Measurements from ENCODE around the gene SCARB1. TPM values are rescaled to one million over a fixed set of nuclear protein-coding genes. Genes with fewer than 3 reads are reported as not detected.
A peak's percentile ranks its signal among the peaks of the same experiment; 100 is the strongest.

SCARB1 gene
- total and polyA plus RNA-seq, 2 of the 13 experiments (the other 11 are each of a cell fraction or from before 2014, with no cell fraction given) = 63.4 to 160 TPM

DNA sequence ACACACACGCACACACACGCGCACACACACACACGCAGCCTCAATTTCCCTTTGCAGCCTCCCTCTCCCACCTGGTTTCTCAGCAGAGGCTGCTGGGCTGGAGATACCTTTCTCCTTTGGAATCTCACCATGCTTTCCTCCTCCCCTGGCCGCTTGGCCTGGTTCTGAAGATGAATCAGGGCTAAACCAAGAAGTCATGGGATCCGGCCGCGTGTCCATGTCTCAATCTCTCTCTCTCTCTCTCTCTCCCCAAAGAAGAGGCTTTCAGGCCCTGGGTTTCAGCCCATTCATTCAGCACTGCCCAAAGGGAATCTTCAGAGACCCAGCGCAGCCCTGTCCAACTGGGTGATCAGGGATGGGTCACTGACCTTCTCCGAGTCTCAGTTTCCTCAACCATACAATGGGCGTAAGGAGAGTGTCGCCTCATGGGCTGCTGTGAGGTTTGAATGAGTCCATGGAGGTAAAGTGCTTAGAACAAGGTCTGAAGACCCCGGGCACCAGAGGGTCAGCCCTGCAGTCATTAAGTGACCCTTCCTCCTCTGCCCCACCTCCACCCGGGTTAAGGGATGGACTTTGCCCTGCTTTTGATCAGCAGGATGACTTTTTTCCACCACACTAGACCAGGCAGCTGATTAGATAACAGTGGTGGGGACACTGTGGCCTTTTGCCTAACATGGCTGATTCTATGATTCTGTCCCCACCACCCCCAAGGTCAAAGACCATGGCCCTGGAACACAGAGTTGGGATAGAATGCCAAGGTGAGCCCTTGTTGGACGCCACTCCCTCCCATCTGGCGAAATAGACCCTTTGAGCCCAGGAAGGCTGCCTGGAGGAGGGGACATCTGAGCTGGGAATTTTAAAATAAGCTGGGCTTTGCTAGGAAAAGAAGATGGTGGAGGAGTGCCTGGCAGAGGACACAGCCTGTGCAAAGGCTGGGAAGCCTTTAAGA, 42.1 kb downstream of the SCARB1 start (continued):
- TF ChIP-seq CCDC6 (CRISPR knock-in tag; IDR thresholded peaks at IDR 0.05) (peak; percentile 63; the same call in 1 of the 2 replicates), MTF2 (CRISPR knock-in tag; IDR thresholded peaks at IDR 0.05; ENCODE audit: borderline replicate concordance) (no peak), ZNF619 (CRISPR knock-in tag; IDR thresholded peaks at IDR 0.05) (no peak; the same call in 1 of the 2 replicates), PHF20 (CRISPR knock-in tag; IDR thresholded peaks at IDR 0.05) (peak; percentile 26; the same call in 1 of the 2 replicates), EHMT2 (IDR thresholded peaks at IDR 0.05; ENCODE audit: borderline replicate concordance, low read depth, low read length) (peak; percentile 13; the same call in 1 of the 2 replicates), ZNF10 (CRISPR knock-in tag; IDR thresholded peaks at IDR 0.05; ENCODE audit: borderline replicate concordance, low read depth) (no peak), KMT2A (CRISPR knock-in tag; IDR thresholded peaks at IDR 0.05) (0 out of 2 replicates have a peak, but pooled peaks have one; percentile 21), CEBPG (CRISPR knock-in tag; IDR thresholded peaks at IDR 0.05) (peak; percentile 72), ZNF143 (CRISPR knock-in tag; IDR thresholded peaks at IDR 0.05) (no peak), NR1H2 (CRISPR knock-in tag; IDR thresholded peaks at IDR 0.05; ENCODE audit: borderline replicate concordance, low read depth) (peak; percentile 85; the same call in 1 of the 2 replicates), SOX13 (IDR thresholded peaks at IDR 0.05) (no peak; the same call in 1 of the 2 replicates), SOX13 (CRISPR knock-in tag; conservative IDR thresholded peaks at IDR 0.05 in 1 of 2, IDR thresholded peaks at IDR 0.05 in 1 of 2) (peak in 1 of 2 experiments; percentile 84; a peak in 2 of 4 replicates), ZNF747 (CRISPR knock-in tag; IDR thresholded peaks at IDR 0.05; ENCODE audit: borderline replicate concordance) (peak; percentile 85; the same call in 1 of the 2 replicates), GTF2F1 (IDR thresholded peaks at IDR 0.05; ENCODE audit: low read length) (no peak), ZNF232 (CRISPR knock-in tag; IDR thresholded peaks at IDR 0.05; ENCODE audit: borderline replicate concordance) (no peak), THAP9 (CRISPR knock-in tag; IDR thresholded peaks at IDR 0.05; ENCODE audit: borderline replicate concordance) (no peak; the same call in 1 of the 2 replicates), EEA1 (CRISPR knock-in tag; IDR thresholded peaks at IDR 0.05; ENCODE audit: borderline replicate concordance) (no peak)
- TF ChIP-seq, protein P1, sequence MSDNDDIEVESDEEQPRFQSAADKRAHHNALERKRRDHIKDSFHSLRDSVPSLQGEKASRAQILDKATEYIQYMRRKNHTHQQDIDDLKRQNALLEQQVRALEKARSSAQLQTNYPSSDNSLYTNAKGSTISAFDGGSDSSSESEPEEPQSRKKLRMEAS (IDR thresholded peaks at IDR 0.05) = peak; percentile 68; the same call in 1 of the 2 replicates
- TF ChIP-seq, protein P2, sequence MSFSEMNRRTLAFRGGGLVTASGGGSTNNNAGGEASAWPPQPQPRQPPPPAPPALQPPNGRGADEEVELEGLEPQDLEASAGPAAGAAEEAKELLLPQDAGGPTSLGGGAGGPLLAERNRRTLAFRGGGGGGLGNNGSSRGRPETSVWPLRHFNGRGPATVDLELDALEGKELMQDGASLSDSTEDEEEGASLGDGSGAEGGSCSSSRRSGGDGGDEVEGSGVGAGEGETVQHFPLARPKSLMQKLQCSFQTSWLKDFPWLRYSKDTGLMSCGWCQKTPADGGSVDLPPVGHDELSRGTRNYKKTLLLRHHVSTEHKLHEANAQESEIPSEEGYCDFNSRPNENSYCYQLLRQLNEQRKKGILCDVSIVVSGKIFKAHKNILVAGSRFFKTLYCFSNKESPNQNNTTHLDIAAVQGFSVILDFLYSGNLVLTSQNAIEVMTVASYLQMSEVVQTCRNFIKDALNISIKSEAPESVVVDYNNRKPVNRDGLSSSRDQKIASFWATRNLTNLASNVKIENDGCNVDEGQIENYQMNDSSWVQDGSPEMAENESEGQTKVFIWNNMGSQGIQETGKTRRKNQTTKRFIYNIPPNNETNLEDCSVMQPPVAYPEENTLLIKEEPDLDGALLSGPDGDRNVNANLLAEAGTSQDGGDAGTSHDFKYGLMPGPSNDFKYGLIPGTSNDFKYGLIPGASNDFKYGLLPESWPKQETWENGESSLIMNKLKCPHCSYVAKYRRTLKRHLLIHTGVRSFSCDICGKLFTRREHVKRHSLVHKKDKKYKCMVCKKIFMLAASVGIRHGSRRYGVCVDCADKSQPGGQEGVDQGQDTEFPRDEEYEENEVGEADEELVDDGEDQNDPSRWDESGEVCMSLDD (CRISPR knock-in tag; IDR thresholded peaks at IDR 0.05; ENCODE audit: borderline replicate concordance) = no peak
- TF ChIP-seq, protein P3, sequence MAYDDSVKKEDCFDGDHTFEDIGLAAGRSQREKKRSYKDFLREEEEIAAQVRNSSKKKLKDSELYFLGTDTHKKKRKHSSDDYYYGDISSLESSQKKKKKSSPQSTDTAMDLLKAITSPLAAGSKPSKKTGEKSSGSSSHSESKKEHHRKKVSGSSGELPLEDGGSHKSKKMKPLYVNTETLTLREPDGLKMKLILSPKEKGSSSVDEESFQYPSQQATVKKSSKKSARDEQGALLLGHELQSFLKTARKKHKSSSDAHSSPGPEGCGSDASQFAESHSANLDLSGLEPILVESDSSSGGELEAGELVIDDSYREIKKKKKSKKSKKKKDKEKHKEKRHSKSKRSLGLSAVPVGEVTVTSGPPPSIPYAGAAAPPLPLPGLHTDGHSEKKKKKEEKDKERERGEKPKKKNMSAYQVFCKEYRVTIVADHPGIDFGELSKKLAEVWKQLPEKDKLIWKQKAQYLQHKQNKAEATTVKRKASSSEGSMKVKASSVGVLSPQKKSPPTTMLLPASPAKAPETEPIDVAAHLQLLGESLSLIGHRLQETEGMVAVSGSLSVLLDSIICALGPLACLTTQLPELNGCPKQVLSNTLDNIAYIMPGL (CRISPR knock-in tag; IDR thresholded peaks at IDR 0.05; ENCODE audit: borderline replicate concordance in 1 of 2, low read depth in 1 of 2) = 0 out of 4 replicates have a peak, but pooled peaks of 1 of the 2 experiments have one; percentile 50
